CD4-positive, alpha-beta T cell treated with Interferon alpha-2 for 1 hour (primary cell): ENCODE results near the gene RTRAF.

Experiments
- DNase-seq, 2 donors: peaks; one replicate each; pipeline ENCODE4 v3.0.0-alpha.2; 2020 to 2022

Gene RTRAF

GRCh38 chr14:52051871-52052270 is 62.5 kb downstream of the RTRAF start:
- DNase-seq, result no peak

- DNase-seq, result no peak
Observed at GRCh38 chr14:52052288-52052943, 63.1 kb downstream of the RTRAF start.

GRCh38 chr14:52053044-52053443 is 63.7 kb downstream of the RTRAF start:
- no peak for DNase-seq

- DNase-seq, result no peak
Observed at GRCh38 chr14:52054678-52055077, 65.3 kb downstream of the RTRAF start.

- no peak for DNase-seq
Observed at GRCh38 chr14:52055167-52055566, 65.8 kb downstream of the RTRAF start.

GRCh38 chr14:52058341-52058740 is 69.0 kb downstream of the RTRAF start:
- DNase-seq, result no peak

- DNase-seq, result no peak
Observed at GRCh38 chr14:52059649-52060048, 70.3 kb downstream of the RTRAF start.

GRCh38 chr14:52060080-52060479 is 70.7 kb downstream of the RTRAF start:
- no peak for DNase-seq
